G401.6 (cell line): ENCODE measurements around the gene KRT1.
"Not testable (repeated sequence)": the region's sequence is repeated elsewhere in the genome, so short reads cannot be mapped to it uniquely, and the experiment has no call there.

Source experiments
- FAIRE-seq: peaks from 2 replicates; lab custom pipeline; 2012; peaks lifted over from hg19 to GRCh38; lab: Jason Lieb, UNC

Gene KRT1

GRCh38 chr12:52681526-52682380 is 1.5 kb upstream of the KRT1 start:
- FAIRE-seq = no peak

DNA sequence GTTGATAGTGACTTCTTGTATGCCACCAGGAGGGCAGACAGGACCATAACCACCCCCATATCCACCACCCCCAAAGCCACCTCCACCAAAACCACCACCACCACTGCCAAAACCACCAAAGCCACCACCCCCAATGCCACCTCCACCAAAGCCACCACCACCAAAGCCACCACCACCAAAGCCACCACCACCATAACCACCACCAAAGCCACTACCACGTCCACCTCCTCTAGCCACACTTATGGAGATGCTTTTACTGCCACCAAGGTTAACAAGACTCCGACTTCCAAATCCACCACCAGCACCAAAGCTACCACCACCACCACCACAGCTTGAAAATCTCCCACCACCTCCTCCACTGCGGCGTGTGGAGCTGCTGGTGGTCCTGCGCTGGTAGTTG is 332 bp downstream of the KRT1 start:
- FAIRE-seq = no peak

- FAIRE-seq = no peak
These were observed 2.5 kb downstream of the KRT1 start for GRCh38 chr12:52677671-52678070.

DNA sequence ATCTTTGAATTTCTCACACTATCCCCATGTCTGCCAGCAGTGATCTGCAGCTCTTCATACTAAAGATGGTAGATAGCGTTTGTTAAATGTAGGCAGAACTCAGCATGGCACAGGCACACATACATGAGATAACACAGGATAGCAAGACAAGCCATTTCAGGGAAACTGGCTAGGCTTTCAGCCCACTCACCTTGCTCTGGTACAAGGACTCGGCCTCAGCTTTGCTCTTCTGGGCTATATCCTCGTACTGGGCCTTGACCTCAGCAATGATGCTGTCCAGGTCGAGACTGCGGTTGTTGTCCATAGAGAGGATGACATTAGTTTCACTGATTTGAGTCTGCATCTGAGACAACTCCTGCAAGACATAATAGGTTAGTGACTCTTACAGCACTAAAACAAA is 3.1 kb downstream of the KRT1 start:
- FAIRE-seq = no peak

- FAIRE-seq = no peak
These were observed 4.0 kb downstream of the KRT1 start for GRCh38 chr12:52676163-52676562.

DNA sequence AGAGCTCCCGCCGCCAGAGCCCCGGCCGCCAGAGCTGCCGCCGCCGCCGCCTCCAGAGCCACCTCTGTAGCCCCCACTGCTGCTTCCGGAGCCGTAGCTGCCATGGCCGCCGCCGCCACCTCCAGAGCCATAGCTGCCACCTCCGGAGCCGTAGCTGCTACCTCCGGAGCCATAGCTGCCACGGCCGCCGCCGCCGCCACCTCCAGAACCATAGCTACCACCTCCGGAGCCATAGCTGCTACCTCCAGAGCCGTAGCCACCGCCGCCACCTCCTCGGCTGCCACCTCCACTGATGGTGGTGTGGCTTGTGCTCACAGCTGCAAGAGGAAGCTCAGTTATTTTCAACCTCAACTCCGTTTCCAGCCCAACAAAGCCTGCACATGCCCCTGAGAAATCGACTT is 4.9 kb downstream of the KRT1 start:
- FAIRE-seq = no peak

DNA sequence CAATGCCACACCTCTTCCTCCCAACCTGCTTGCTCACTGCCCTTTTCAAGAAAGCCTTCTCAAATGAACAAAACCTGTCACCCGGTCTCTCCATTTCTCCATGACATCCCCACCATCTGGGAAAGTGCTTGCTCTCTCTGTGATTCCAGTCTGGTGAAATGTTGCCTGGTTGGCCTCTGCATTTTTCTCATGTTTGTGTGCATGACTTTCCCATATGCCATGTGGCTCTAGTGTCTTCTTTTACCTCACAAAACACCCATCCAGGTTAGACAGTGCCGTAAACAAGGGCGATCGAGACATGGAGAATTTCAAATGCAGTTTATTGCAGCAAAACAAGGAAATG is 5.8 kb downstream of the KRT1 start:
- FAIRE-seq = no peak

DNA sequence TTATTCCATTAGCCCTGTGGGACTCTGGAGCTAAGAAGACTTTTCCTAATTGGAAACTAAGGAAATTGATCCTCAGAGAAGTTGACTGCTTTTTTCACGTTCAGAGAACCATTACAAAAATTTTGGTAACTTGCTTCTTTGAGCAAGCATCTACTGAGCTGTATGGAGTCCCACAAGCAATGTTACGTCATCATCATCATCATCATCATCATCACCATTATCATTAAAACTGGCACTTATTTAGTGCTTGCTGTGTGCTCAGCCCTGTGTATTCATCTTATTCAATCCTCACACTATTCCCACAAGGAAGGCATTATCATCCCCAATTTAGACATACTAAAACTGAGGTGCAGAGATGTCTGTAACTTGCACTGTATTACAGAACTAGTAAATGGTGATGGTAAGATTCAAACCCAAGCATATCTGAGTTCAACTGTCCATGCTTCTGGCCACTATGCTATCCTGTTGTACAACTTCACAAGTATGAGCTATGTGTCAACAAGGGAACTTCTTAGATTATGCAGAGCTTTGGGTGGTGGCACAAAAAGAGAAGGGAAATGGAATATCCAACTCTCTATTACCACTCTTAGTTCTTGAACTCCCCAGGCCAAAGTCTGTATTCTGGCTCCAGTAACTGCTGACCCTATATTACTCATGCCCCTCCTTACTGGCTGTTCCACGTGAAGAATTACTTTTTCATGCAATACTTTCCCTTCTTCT is 6.3 kb downstream of the KRT1 start:
- no peak for FAIRE-seq

DNA sequence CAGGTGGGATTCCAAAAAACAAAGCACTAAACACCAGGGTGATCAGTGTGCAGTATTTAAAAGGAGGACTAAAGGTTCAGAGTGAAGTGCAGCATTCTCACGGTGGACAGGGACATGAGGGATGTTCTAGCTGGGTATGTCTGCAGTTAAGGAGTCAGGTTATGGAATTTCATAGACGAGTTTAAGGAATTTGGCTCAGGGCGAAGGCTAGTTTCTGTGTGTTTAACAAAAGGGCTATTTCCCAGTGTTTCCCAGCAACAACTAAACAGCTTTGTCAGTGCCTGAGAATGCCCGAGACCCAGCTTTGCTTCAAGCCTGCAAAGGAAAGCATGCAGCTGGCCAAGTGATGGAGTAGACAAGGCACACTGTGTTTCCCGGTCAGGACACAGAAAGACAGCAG is 7.0 kb downstream of the KRT1 start:
- no peak for FAIRE-seq

GRCh38 chr12:52672321-52672933 is 7.8 kb downstream of the KRT1 start:
- FAIRE-seq = no peak

- FAIRE-seq = no peak
These were observed 9.2 kb downstream of the KRT1 start for GRCh38 chr12:52670961-52671360.

DNA sequence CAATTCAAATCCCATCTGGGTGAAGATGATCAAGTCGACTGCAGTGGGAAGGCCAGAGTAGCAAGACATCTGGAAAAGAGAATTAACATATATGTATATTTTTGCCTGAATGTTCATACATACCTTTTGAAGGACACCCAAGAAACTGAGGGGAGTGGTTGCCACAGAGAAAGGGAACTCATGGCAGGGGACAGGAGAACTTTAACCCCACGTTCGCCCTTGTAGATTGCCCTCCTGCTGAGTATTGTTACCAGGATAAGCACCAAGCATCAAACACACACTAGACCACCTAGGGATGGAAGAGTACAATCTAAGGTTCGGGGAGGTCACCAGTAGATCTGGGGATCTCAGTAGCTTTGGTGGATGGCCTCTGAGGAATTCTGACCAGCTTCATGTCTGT is 9.7 kb downstream of the KRT1 start:
- FAIRE-seq = no peak

GRCh38 chr12:52669941-52670340 is 10.3 kb downstream of the KRT1 start:
- not testable (repeated sequence) for FAIRE-seq

DNA sequence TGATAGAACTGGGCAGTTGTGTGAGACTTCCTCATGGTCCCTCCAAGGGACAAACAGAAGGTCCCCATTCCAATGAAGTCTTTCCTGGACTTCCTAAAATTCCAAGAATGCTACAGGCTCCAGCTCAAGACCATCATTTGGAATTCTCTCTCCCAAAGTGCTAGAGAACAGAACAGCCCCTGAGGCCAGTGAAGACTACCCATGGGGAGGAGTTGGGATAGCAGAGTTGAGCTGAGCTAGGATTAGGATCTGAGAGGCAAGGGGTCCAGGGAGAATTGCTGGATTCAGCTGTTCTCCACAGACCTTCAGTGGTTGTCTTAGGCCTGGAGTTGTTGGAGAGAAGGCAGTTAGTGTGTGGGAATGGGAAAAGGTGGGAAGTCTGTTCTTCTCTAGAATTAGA is 10.8 kb downstream of the KRT1 start:
- no peak for FAIRE-seq

DNA sequence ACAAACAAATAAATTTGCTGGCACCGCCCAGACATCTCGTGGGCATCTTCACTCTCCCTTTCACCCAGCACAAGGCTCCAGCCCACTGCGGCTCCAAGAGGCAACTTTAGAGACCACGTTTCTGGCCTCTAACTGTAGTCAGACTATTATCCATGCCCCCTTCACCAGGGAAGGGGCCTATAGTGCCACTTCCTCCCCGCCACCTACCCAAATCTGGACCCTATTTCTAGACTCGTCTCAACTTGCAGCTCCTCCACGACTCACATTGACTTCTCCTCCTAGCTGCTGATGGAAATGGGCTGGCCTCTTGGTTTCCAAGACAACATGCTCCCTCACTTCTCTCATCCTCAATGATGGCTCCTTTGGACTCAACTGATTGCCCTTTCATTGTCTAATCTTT is 12.3 kb downstream of the KRT1 start:
- no peak for FAIRE-seq

GRCh38 chr12:52667509-52667908 is 12.7 kb downstream of the KRT1 start:
- no peak for FAIRE-seq

DNA sequence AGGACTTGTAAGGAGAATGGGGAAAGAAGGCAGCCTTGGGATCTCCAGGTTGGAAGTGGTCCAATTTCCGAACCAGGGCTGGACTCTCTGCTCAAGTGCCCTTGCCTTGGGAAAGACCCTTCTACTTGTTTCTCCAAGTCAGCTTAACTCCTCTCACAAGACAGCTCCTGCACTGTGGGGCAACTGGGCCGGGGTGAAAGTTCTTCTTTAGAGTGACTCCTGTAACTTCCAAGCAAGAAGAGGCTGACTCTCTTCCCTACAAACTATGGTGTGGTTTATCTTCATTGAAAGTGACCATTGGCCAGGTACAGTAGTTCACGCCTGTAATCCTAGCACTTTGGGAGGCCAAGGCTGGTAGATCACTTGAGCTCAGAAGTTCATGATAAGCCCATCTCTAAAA is 13.7 kb downstream of the KRT1 start:
- FAIRE-seq = no peak

- FAIRE-seq = no peak
These were observed 16.8 kb downstream of the KRT1 start for GRCh38 chr12:52663420-52663819.

- no peak for FAIRE-seq
These were observed 17.3 kb downstream of the KRT1 start for GRCh38 chr12:52662918-52663229.

GRCh38 chr12:52662093-52662917 is 17.9 kb downstream of the KRT1 start:
- FAIRE-seq = no peak

DNA sequence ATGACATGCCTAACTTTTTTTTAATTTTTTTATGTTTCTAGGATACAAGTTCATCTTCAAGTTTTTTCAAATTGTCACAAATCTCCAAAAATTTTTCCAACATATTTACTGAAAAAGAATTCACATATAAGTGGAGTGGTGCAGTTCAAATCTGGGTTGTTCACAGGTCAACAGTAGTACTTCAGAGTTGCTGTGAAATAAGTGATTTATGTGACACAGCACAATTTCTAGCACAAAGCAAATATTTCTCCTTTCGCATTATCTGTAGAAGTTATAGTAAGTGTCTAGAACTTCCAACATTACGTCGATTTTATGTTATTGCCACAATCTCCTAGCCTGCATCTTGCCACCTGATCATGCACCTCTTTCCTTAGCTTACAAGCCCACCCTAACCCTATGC is 18.5 kb downstream of the KRT1 start:
- FAIRE-seq = no peak

DNA sequence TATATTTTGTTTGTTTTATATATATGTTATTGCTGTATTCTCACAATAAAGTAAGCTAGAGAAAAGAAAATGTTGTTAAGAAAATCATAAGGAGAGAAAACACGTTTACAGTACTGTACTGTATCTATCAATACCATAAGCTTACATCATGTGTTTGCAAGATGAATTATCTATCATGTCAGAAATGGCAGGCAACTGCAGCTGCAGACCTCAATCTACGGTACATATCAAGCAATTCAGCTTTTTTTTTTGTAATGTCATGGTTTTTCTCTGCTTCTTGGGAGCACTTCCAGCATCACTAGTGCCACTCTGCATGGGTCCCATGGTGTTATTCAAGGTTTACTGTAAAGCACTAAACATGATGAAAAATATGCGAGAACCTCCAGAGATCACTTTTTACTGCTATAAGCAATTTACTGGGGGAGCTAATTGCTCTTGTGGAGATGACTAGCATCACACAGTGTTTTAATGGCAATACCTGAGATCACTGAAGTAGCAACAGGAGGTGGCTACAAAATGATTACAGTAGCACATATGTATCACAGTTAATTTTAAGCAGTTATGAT is 19.2 kb downstream of the KRT1 start:
- FAIRE-seq = no peak

GRCh38 chr12:52659951-52660350 is 20.3 kb downstream of the KRT1 start:
- FAIRE-seq = no peak
